Kidney tubule cell (primary cell): ENCODE results near the gene SMTNL1.
"Not testable (repeated sequence)": the region's sequence is repeated elsewhere in the genome, so short reads cannot be mapped to it uniquely, and the experiment has no call there.

Experiments used
- DNase-seq: peaks from one replicate; pipeline ENCODE4 v3.0.0-alpha.2; 2018; ENCODE audit warnings: low spot score

SMTNL1 gene

GRCh38 chr11:57511741-57512430 is 25.5 kb upstream of the SMTNL1 start:
- no peak for DNase-seq

- DNase-seq, result no peak
These were observed 24.5 kb upstream of the SMTNL1 start for GRCh38 chr11:57512646-57513451.

GRCh38 chr11:57513452-57513795 is 24.0 kb upstream of the SMTNL1 start:
- DNase-seq, result no peak

- DNase-seq, result no peak
These were observed 23.4 kb upstream of the SMTNL1 start for GRCh38 chr11:57513911-57514537.

GRCh38 chr11:57514538-57515331 is 22.7 kb upstream of the SMTNL1 start:
- DNase-seq, result no peak

- DNase-seq, result no peak
These were observed 21.9 kb upstream of the SMTNL1 start, which contains the start of gene SLC43A1 for GRCh38 chr11:57515332-57516060. Gene SLC43A1, minus strand, starts transcription at chr11:57515702. Its CDS starts 1,591 bp downstream, at chr11:57514111.

- DNase-seq, result no peak
These were observed 21.3 kb upstream of the SMTNL1 start for GRCh38 chr11:57516061-57516443.

- DNase-seq, result no peak
These were observed 16.3 kb upstream of the SMTNL1 start for GRCh38 chr11:57521116-57521515.

GRCh38 chr11:57523419-57523818 is 14.0 kb upstream of the SMTNL1 start:
- DNase-seq, result no peak

- peak; percentile 63 for DNase-seq
These were observed 10.3 kb upstream of the SMTNL1 start for GRCh38 chr11:57527056-57527631.

GRCh38 chr11:57529012-57529411 is 8.4 kb upstream of the SMTNL1 start:
- DNase-seq, result no peak

GRCh38 chr11:57530215-57530595 is 7.2 kb upstream of the SMTNL1 start:
- DNase-seq, result no peak

GRCh38 chr11:57530596-57531507 is 6.5 kb upstream of the SMTNL1 start, which contains the start of gene TIMM10:
Gene TIMM10, minus strand, starts transcription at chr11:57530754. Its CDS starts 565 bp downstream, at chr11:57530189.
- DNase-seq, result peak; percentile 100

- not testable (repeated sequence) for DNase-seq
These were observed 2.9 kb upstream of the SMTNL1 start for GRCh38 chr11:57534449-57534848.

GRCh38 chr11:57539342-57539741 is 1.9 kb downstream of the SMTNL1 start:
- peak; percentile 41 for DNase-seq

GRCh38 chr11:57541169-57541568 is 3.8 kb downstream of the SMTNL1 start:
- DNase-seq, result no peak

- DNase-seq, result no peak
These were observed 5.2 kb downstream of the SMTNL1 start for GRCh38 chr11:57542582-57542981.

- DNase-seq, result no peak
These were observed 6.2 kb downstream of the SMTNL1 start for GRCh38 chr11:57543593-57543992.

- DNase-seq, result no peak
These were observed 7.2 kb downstream of the SMTNL1 start for GRCh38 chr11:57544566-57544965.

GRCh38 chr11:57545883-57546282 is 8.5 kb downstream of the SMTNL1 start:
- no peak for DNase-seq
